GM12873 (cell line): ENCODE results near the gene SLC7A6.

Experiments
- CTCF ChIP-seq: IDR thresholded peaks from 2 replicates; pipeline ENCODE4 v1.5.1; 2012; ENCODE audit warnings: low read depth, mild to moderate bottlenecking, moderate library complexity, low read length, control low read depth; ENCODE audit not compliant: insufficient read depth; ENCODE audit errors: missing control alignments

The SLC7A6 gene

GRCh38 chr16:68272507-68273209 is 8.3 kb downstream of the SLC7A6 start:
- no peak for TF ChIP-seq CTCF

- TF ChIP-seq CTCF = no peak
Observed at GRCh38 chr16:68273459-68273858, 9.1 kb downstream of the SLC7A6 start.

DNA sequence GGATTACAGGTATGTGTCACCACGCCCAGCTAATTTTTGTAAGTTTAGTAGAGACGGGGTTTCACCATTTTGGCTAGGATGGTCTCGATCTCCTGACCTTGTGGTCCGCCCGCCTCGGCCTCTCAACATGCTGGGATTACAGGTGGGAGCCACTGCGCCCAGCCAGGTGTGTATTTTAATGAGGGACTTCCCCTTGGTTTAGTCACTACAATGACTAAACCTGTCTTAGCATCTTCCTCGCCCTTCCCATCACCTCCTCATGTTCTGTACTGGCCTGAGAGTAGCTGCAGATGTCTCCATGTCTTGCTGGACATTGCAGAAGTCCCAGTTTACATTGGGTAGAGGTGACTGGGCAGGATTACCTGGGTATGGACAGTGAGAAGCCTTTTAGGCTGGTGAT is 9.6 kb downstream of the SLC7A6 start:
- TF ChIP-seq CTCF = no peak

DNA sequence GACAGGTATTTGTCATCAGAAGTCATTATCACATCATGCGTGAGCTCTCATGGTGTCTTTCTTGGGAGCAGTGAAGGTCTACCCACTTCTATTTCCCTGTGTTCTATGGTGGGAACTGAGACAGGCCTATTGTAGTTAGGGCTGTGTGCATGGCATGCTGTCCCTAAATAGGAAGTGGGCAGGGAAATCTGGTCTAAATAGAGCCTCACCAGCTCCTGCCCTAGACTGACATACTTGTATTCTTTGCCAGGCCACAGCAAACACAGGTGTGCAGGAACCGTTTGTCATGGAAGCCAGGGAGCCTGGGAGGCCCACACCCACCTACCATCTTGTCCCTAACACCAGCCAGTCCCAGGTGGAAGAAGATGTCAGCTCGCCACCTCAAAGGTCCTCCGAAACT is 10.1 kb downstream of the SLC7A6 start:
- no peak for TF ChIP-seq CTCF

DNA sequence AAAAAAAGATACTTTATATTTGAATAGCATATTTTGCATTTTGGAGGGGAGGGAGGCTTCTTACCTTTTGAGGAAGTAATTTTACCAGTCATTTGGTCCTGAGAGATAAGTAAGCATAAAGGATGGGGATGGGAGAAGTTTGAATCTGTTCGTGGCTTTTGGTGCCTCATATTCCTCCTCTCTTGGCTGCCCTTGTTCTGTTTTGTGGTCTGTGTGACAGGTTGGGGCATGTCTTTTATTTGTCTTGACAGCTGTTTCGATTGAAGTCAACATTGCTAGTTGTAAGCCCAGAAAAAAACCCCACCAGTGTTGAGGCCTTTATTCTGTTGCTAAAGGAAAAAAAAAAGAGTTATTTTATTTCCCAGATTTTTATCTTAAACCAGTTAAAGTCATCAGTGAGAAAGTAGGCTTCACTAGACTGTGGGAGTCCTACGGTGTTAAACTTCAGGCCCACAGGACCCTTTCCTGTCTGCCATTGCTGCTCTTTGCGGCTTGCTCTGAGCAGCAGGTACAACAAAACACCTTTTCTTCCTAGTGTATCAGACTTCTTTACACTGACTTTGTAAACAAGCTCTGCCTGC is 11.4 kb downstream of the SLC7A6 start:
- TF ChIP-seq CTCF = no peak

GRCh38 chr16:68276223-68276622 is 11.9 kb downstream of the SLC7A6 start:
- no peak for TF ChIP-seq CTCF

DNA sequence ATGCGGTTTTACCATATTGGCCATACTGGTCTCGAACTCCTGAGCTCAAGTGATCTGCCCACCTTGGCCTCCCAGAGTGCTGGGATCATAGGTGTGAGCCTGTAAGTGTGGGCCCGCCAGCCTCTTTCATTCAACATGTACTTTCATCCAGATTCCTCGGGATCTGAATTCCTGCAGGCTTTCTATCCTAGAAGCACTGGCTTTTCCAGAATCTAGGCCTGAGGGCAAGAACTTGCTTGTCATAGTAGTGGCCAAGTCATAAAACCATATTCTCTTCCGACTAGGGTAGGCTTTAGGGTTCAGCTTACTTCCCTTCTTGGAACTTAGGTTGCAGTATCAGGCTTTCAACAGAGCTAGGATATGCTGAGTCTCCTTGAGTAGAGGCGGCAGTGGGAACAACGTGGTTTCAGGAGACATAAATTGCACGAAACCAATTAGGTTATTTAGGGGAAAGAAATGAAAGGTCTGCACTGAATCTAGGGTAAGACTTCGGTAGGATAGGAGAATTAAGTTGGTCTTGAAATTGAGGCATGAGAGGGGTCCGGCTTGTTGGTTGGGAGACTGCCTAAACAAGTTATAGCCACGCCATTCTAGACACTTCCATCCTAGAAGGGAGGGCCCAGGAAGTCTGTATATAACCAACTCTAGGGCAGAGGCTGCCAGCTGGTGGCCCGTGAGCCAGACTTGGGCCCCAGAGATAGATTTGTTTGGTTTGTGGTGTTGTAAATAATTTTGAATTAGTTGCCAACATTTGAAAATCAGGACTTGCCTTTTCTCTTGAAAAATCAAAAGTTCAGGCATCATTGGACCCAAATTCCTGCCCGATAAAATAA is 15.6 kb downstream of the SLC7A6 start:
- no peak for TF ChIP-seq CTCF
